Psoas muscle (tissue), 8 donors: ENCODE measurements around the gene METTL9. TPM values are rescaled to one million over a fixed set of nuclear protein-coding genes. Genes with fewer than 3 reads are reported as not detected.

Source experiments
- ATAC-seq, 4 donors: fragments of 200-7000 bp; cut with Tn5 transposase; one replicate each; pipeline ENCODE4 v1.9.1; 2020; ENCODE audit warnings: moderate library complexity in 3 of 4, mild to moderate bottlenecking in 2 of 4
- DNase-seq, 2 donors: peaks; one replicate each; pipeline ENCODE4 v3.0.0-alpha.2; 2020
- H3K27ac ChIP-seq: fragments of 200-600 bp; one replicate; pipeline ENCODE4 v1.8.0; 2022
- H3K27me3 ChIP-seq, 3 donors: fragments of 200-600 bp in 1 of 3; one replicate each; pipeline versions ENCODE4 v1.6.1 to v1.8.0; 2013 to 2022; ENCODE audit warnings: low read length in 2 of 3, mild to moderate bottlenecking in 2 of 3, moderate library complexity in 1 of 3; ENCODE audit not compliant: insufficient read depth in 3 of 3
- H3K36me3 ChIP-seq, 2 donors: fragments of 200-600 bp in 1 of 2; one replicate each; pipeline versions ENCODE4 v1.6.1 to v1.8.0; 2013 to 2022; ENCODE audit warnings: low read depth in 1 of 2, mild to moderate bottlenecking in 1 of 2, moderate library complexity in 1 of 2; ENCODE audit not compliant: insufficient read depth in 1 of 2
- H3K4me1 ChIP-seq: fragments of 200-600 bp; one replicate; pipeline ENCODE4 v1.8.0; 2022
- H3K4me3 ChIP-seq: fragments of 200-600 bp; one replicate; pipeline ENCODE4 v1.8.0; 2022; ENCODE audit warnings: mild to moderate bottlenecking
- H3K9me3 ChIP-seq: fragments of 200-600 bp; one replicate; pipeline ENCODE4 v1.8.0; 2022
- CTCF ChIP-seq: fragments of 200-600 bp; IDR thresholded peaks from one replicate; pipeline ENCODE4 v1.8.0; 2022; ENCODE audit warnings: antibody characterized with exemption
- WGBS, 3 donors: extraction: QIAGEN DNeasy Blood & Tissue Kit; methylation state at CpG; one replicate each; pipeline versions ENCODE4 v1.1.6 to v1.1.7; 2013; 5-methylcytosine and 5-hydroxymethylcytosine counted together
- intact Hi-C, 2 donors: fragments of 100-400 bp; cut with DNase I; formaldehyde crosslinking; loops; one replicate each; pipeline versions ENCODE4 v1.11.0 to v1.14.2; 2022
- polyA plus RNA-seq, 3 donors: library from polyadenylated mRNA; stranded (reverse); fragments of 200-250 nt; gene quantifications; one replicate each; pipeline ENCODE4 v1.2.3, GENCODE V29; 2013
- total RNA-seq, 4 donors: library from RNA; stranded (reverse); fragmentation: NEBNext Ultra II Directional in 2 of 4; extraction: Animal tissue kit (Norgen Biotek cat#: 25700) in 2 of 4; gene quantifications; one replicate each; pipeline versions ENCODE4 v1.2.1 to v1.2.4, GENCODE V29; 2021 to 2023
- donor health status: healthy with polysubstance abuse.
- donor health status: DM: no; HTN: no; CAD: no; lungs with moderate emphysema.
- donor health status: Bipolar disorder and iron deficiency.
- donor health status: healthy.
- donor health status: DM: yes; HTN: yes; CAD: no.
- donor health status: DM: no; HTN: no; CAD: no.
- donor health status: DM: no; HTN: no; CAD: no.
- donor health status: DM: yes; HTN: yes; CAD: no.

Gene METTL9
- total and polyA plus RNA-seq, 7 donors: 54.4 to 134 (median 71.8) TPM

GRCh38 chr16:21614896-21615295 lies 15.5 kb downstream of the METTL9 start:
- ATAC-seq (no peak), DNase-seq (no peak)
- Histone ChIP-seq H3K27ac (no peak overlapping the region), H3K4me1 (peaks cover 36% of the 10 kb centered on the region), H3K9me3 (no peaks in the 10 kb centered on the region), H3K36me3 (peaks cover 0 to 23% of the 10 kb centered on the region in 2 donors), H3K27me3 (no peaks in the 10 kb centered on the region), H3K4me3 (no peak overlapping the region)
- WGBS, 3 donors: 95 to 99% (median 99%) methylated on average over 3 of the region's 3 CpGs
- intact Hi-C loops: no loop called here
- TF ChIP-seq CTCF: no peak

- intact Hi-C loops: no loop called here
- Histone ChIP-seq H3K27me3 (no peaks in the 10 kb centered on the region), H3K36me3 (peaks cover 0 to 25% of the 10 kb centered on the region in 2 donors), H3K27ac (no peak overlapping the region), H3K9me3 (no peaks in the 10 kb centered on the region), H3K4me3 (no peak overlapping the region), H3K4me1 (peaks cover 11% of the 10 kb centered on the region)
- TF ChIP-seq CTCF: no peak
- ATAC-seq (no peak), DNase-seq (no peak)
- 91 to 98% (median 96%) methylated on average over 3 of the region's 3 CpGs for WGBS, 3 donors
Measured at GRCh38 chr16:21617607-21618006, 18.2 kb downstream of the METTL9 start.

- WGBS, 3 donors: 97 to 98% (median 97%) methylated on average over 5 of the region's 5 CpGs
- TF ChIP-seq CTCF: no peak
- Histone ChIP-seq H3K4me3 (no peak overlapping the region), H3K27ac (no peak overlapping the region), H3K27me3 (no peaks in the 10 kb centered on the region), H3K9me3 (no peaks in the 10 kb centered on the region), H3K4me1 (peaks cover 8% of the 10 kb centered on the region), H3K36me3 (peaks cover 0 to 26% of the 10 kb centered on the region in 2 donors)
- no peak for ATAC-seq
- DNase-seq: no peak
- intact Hi-C loops: no loop called here
Measured at GRCh38 chr16:21618281-21618680, 18.9 kb downstream of the METTL9 start.

GRCh38 chr16:21619765-21620425 lies 20.5 kb downstream of the METTL9 start:
- intact Hi-C loops: no loop called here
- H3K4me1 ChIP-seq: peaks cover 8% of the 10 kb centered on the region
- H3K27ac ChIP-seq: no peak overlapping the region
- 92 to 94% (median 94%) methylated on average over 4 of the region's 4 CpGs for WGBS, 3 donors
- peaks cover 2 to 28% of the 10 kb centered on the region in 2 donors for H3K36me3 ChIP-seq
- no peak for TF ChIP-seq CTCF
- DNase-seq (no peak), ATAC-seq (no peak)
- H3K27me3 ChIP-seq: no peaks in the 10 kb centered on the region
- no peaks in the 10 kb centered on the region for H3K9me3 ChIP-seq
- no peak overlapping the region for H3K4me3 ChIP-seq

- no peak for DNase-seq
- H3K36me3 ChIP-seq: peaks cover 2 to 35% of the 10 kb centered on the region in 2 donors
- no peak overlapping the region for H3K4me3 ChIP-seq
- intact Hi-C loops: no loop called here
- no peak for TF ChIP-seq CTCF
- H3K9me3 ChIP-seq: no peaks in the 10 kb centered on the region
- ATAC-seq: no peak
- no peak overlapping the region for H3K27ac ChIP-seq
- H3K27me3 ChIP-seq: no peaks in the 10 kb centered on the region
- H3K4me1 ChIP-seq: peaks cover 8% of the 10 kb centered on the region
Measured at GRCh38 chr16:21620592-21620991, 21.2 kb downstream of the METTL9 start.
